Ishikawa (cell line): Measurements from ENCODE around the gene RBPJL.

Experiments used
- CEBPB ChIP-seq: IDR thresholded peaks from 2 replicates; pipeline ENCODE4 v1.6.1; 2012
- CREB1 ChIP-seq: IDR thresholded peaks from 2 replicates; pipeline ENCODE4 v1.6.1; 2012; ENCODE audit warnings: low read depth
- EGR1 ChIP-seq: IDR thresholded peaks from 2 replicates; pipeline ENCODE4 v1.6.1; 2012
- EP300 ChIP-seq: IDR thresholded peaks from 2 replicates; pipeline ENCODE4 v1.6.1; 2012; ENCODE audit warnings: borderline replicate concordance
- FOXM1 ChIP-seq: IDR thresholded peaks from 2 replicates; pipeline ENCODE4 v1.6.1; 2012; ENCODE audit warnings: low read depth, borderline replicate concordance
- NFIC ChIP-seq: IDR thresholded peaks from 2 replicates; pipeline ENCODE4 v1.6.1; 2012
- RAD21 ChIP-seq: IDR thresholded peaks from 2 replicates; pipeline ENCODE4 v1.6.1; 2012; ENCODE audit warnings: low read depth
- TAF1 ChIP-seq: IDR thresholded peaks from 2 replicates; pipeline ENCODE4 v1.6.1; 2012; ENCODE audit warnings: low read depth, mild to moderate bottlenecking
- TCF12 ChIP-seq: IDR thresholded peaks from 2 replicates; pipeline ENCODE4 v1.6.1; 2012; ENCODE audit warnings: low read depth
- TEAD4 ChIP-seq: IDR thresholded peaks from 2 replicates; pipeline ENCODE4 v1.6.1; 2012
- YY1 ChIP-seq: IDR thresholded peaks from 2 replicates; pipeline ENCODE4 v1.6.1; 2012; ENCODE audit warnings: low read depth
- ZBTB7A ChIP-seq: IDR thresholded peaks from 2 replicates; pipeline ENCODE4 v1.6.1; 2012; ENCODE audit warnings: low read depth
- TF ChIP-seq, protein P1 (sequence below): IDR thresholded peaks from 2 replicates; pipeline ENCODE4 v1.6.1; 2012; ENCODE audit warnings: low read depth, mild to moderate bottlenecking
- TF ChIP-seq, protein P2 (sequence below): IDR thresholded peaks from 2 replicates; pipeline ENCODE4 v1.6.1; 2012
- TF ChIP-seq, protein P3 (sequence below): IDR thresholded peaks from 2 replicates; pipeline ENCODE4 v1.6.1; 2012

Gene RBPJL

DNA sequence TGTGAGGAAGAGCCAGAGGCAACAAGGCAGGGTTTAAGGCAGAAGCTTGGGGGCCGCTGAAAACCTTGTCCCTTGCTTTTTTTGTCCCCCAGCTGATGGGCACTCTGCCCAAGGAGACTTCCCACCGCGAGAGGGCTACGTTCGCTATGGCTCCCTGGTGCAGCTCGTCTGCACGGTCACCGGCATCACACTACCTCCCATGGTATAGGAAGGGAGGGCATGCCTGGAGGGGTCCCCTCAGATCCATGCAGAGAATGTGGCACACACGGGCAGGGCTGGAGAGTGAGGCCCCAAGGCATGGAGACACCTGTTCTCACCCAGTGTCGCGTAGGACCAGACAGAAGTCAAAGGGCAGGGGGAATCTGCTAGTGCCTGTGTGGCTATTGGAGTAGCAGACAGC lies 7.3 kb downstream of the RBPJL start:
- TF ChIP-seq CREB1, result no peak
- TF ChIP-seq, protein P1, sequence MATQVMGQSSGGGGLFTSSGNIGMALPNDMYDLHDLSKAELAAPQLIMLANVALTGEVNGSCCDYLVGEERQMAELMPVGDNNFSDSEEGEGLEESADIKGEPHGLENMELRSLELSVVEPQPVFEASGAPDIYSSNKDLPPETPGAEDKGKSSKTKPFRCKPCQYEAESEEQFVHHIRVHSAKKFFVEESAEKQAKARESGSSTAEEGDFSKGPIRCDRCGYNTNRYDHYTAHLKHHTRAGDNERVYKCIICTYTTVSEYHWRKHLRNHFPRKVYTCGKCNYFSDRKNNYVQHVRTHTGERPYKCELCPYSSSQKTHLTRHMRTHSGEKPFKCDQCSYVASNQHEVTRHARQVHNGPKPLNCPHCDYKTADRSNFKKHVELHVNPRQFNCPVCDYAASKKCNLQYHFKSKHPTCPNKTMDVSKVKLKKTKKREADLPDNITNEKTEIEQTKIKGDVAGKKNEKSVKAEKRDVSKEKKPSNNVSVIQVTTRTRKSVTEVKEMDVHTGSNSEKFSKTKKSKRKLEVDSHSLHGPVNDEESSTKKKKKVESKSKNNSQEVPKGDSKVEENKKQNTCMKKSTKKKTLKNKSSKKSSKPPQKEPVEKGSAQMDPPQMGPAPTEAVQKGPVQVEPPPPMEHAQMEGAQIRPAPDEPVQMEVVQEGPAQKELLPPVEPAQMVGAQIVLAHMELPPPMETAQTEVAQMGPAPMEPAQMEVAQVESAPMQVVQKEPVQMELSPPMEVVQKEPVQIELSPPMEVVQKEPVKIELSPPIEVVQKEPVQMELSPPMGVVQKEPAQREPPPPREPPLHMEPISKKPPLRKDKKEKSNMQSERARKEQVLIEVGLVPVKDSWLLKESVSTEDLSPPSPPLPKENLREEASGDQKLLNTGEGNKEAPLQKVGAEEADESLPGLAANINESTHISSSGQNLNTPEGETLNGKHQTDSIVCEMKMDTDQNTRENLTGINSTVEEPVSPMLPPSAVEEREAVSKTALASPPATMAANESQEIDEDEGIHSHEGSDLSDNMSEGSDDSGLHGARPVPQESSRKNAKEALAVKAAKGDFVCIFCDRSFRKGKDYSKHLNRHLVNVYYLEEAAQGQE, result no peak
- no peak for TF ChIP-seq EGR1
- TF ChIP-seq TCF12, result no peak
- TF ChIP-seq RAD21, result no peak
- TF ChIP-seq TAF1, result no peak

DNA sequence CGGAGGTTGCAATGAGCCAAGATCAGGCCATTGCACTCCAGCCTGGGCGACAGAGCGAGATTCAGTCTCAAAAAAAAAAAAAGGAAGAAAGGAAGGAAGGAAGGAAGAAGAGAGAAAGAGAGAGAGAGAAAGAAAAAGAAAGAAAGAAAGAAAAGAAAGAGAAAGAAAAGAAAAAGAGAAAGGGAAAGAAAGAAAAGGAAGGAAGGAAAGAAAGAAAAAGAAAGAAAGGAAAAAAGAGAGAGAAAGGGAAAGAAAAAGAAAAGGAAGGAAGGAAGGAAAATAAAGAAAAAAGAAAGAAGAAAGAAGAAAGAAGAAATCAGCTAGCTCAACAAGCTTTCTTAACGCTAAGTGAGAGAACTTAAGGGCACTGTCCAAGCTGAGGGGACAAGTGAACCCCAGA lies 9.0 kb downstream of the RBPJL start:
- TF ChIP-seq CEBPB (no peak), TEAD4 (no peak), TAF1 (no peak), ZBTB7A (no peak), YY1 (no peak), EGR1 (no peak), CREB1 (no peak), EP300 (no peak)

DNA sequence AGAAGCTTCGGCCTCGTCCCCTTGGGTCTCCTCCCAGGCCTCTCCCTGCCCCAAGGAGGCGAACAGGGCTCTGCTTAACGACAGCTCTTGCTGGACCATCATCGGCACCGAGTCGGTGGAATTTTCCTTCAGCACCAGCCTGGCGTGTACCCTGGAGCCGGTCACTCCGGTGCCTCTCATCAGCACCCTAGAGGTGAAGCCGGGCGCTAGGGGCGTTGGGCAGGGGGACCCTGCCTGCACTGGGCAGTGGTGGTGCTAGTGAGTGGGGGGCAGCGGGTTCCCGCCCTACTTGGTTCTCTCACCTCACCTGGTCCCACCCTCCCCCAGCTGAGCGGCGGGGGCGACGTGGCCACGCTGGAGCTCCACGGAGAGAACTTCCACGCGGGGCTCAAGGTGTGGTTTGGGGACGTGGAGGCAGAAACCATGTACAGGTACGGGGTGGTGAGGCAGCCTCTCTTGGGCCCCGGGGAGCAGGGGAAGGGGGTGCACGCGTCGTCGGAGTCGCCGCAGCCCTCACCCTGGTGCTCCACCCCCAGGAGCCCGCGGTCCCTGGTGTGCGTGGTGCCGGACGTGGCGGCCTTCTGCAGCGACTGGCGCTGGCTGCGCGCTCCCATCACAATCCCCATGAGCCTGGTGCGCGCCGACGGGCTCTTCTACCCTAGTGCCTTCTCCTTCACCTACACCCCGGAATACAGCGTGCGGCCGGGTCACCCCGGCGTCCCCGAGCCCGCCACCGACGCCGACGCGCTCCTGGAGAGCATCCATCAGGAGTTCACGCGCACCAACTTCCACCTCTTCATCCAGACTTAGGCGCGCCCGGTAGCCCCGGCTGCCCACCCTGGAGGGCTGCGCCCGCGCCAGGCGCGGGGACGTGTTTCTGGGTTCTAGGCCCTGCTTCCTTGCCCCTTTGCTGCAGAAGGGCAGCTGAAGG lies 9.8 kb downstream of the RBPJL start:
- TF ChIP-seq TCF12 (no peak), RAD21 (no peak), FOXM1 (no peak), EGR1 (no peak), TAF1 (no peak), CEBPB (no peak), YY1 (no peak), CREB1 (no peak), TEAD4 (no peak), EP300 (no peak), NFIC (no peak), ZBTB7A (no peak)
- TF ChIP-seq, protein P1, result no peak
- TF ChIP-seq, protein P2, sequence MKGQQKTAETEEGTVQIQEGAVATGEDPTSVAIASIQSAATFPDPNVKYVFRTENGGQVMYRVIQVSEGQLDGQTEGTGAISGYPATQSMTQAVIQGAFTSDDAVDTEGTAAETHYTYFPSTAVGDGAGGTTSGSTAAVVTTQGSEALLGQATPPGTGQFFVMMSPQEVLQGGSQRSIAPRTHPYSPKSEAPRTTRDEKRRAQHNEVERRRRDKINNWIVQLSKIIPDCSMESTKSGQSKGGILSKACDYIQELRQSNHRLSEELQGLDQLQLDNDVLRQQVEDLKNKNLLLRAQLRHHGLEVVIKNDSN, result no peak
- TF ChIP-seq, protein P3, sequence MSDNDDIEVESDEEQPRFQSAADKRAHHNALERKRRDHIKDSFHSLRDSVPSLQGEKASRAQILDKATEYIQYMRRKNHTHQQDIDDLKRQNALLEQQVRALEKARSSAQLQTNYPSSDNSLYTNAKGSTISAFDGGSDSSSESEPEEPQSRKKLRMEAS, result no peak

DNA sequence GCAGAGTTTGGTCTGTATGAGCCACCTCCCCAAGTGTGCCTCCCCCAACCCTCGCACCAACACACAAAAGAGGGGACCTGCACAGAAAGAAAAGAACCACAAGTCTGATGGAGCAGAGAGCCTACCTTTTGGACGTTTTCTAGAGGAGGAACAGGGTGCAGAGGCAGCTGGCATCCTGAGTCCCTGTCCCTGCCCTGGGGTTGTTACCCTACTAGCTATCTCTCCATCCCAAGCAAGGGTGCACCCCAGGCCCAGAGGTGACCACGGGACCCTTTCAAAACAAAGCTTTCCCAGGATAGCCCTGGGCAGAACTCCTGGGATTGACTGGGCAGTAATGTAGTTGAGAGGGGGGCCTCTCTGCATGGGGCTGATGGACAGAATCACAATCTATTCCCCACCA lies 11.2 kb downstream of the RBPJL start:
- TF ChIP-seq YY1, result no peak
- TF ChIP-seq ZBTB7A, result no peak
- no peak for TF ChIP-seq TCF12
- no peak for TF ChIP-seq CREB1
- TF ChIP-seq TAF1, result no peak
- TF ChIP-seq EP300, result no peak
- no peak for TF ChIP-seq FOXM1
- TF ChIP-seq TEAD4, result no peak
- TF ChIP-seq, protein P1, result no peak

DNA sequence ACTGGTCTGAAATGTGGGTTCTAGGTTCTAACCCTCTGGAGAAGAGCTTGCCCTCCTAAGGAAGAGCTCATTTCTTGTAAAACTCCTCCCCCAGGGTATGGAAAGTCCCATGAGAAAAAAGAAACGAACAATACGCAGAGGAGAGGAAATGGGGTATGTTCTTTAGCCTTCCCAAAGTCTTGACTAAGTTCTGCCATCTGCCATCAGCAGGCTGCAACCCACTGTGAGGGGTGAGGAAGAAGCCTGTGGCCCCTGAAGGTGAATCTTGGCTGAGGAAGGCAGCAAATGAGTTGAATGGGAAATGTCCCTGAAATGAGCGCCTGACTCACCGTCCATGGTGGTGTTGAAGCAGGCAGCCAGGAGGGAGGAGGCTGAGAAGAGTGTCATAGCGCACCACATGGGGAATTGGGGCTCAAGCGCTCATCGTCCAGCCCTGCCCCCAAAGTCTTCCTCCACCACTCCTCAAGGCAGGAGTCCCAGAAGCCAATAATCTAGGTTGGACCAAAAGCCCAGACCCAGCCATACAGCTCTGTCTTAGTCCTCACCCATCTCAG lies 11.8 kb downstream of the RBPJL start:
- TF ChIP-seq ZBTB7A (no peak), TEAD4 (no peak), NFIC (no peak), FOXM1 (no peak), TAF1 (no peak), EGR1 (no peak), TCF12 (no peak), RAD21 (no peak)
- TF ChIP-seq, protein P2, result no peak
